Hepatocyte (in vitro differentiated cells): ENCODE data around the gene GON4L.

Experiments
- CTCF ChIP-seq: fragments of 200-600 bp; sonication (generic); IDR thresholded peaks from 2 replicates; pipeline ENCODE4 v1.5.1; 2016; ENCODE audit warnings: antibody characterized with exemption, mild to moderate bottlenecking; ENCODE audit not compliant: poor library complexity
- EZH2 ChIP-seq: fragments of 200-600 bp; sonication (generic); IDR thresholded peaks from 2 replicates; pipeline ENCODE4 v1.6.1; 2016; ENCODE audit warnings: antibody characterized with exemption, mild to moderate bottlenecking, borderline replicate concordance

DNA sequence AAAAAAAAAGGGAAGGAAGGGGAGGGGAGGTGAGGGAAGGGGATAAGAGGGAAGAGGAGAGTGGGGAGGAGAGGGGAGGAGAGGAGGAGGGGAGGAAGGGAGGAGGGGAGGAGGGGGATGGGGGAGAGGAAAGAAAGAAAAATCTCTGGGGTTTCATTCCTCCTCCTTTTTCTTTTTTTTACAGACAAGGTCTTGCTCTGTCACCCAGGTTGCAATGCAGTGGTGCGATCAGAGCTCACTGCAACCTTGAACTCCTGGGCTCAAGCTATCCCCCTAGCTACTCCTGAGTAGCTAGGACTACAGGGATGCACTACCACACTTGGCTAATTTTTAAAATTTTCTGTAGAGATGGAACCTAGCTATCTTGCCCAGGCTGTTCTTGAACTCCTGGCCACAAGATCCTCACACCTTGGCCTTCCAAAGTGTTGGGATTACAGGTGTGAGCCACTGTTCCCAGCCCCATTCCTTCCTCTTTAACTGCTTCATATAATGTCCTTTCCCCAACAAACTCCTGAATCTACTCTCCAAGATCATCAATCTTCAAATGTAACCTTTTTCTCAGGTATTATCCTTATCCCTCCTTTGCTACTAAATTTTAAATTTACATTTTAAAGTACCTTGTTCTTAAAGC lies 23.2 kb downstream of the GON4L start:
- TF ChIP-seq CTCF, result no peak
- TF ChIP-seq EZH2, result no peak
